Measurements from ENCODE around the gene PRKAR1B. TPM values are rescaled to one million over a fixed set of nuclear protein-coding genes. Genes with fewer than 3 reads are reported as not detected.

The PRKAR1B gene
- polyA plus RNA-seq, 1 of the 3 experiments (the other 2 are of a cell fraction), result 63.7 TPM

DNA sequence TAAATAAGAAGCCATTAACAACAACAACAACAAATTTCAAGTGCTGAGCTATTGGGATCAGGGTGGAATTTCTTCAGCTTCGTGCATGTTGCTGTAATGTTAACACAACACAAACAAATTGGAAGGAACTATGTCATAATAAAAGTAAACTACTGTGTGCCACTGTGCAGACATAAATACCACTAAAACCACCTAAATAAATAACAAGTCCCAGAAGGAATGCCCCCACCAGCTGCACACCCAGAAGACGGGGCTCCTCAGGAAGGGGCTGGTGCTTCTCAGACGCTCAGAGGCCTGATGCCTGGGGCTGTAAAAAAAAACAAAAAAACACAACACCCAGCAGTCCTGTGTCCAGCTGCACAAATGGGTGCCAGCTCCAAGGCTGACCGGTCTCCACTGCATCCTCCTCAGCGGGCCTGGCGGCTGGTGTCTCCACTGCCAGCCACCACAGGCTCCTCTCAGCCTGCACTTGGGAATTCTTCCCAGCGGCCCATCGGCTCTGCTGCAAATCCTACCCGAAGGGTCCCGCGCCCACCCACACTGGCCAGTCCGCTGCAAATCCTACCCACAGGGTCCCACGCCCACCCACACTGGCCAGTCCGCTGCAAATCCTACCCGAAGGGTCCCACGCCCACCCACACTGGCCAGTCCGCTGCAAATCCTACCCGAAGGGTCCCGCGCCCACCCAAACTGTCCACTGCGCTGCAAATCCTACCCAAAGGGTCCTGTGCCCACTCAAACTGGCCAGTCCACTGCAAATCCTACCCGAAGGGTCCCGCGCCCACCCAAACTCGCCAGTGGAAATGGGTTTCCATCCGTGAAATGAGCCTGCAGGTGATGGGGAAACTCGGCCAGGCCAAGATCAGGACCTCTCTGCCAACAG is 36.4 kb downstream of the PRKAR1B start:
- peaks cover 8% of the 10 kb centered on the region; the same call in 1 of the 2 replicates for H3K9me3 ChIP-seq
- no peak overlapping the region for H2AFZ ChIP-seq (ENCODE audit: low read depth)
- H3K9me2 ChIP-seq, result no peaks in the 10 kb centered on the region
- H3K27ac ChIP-seq (ENCODE audit: low read depth in 2 of 2, low read length in 1 of 2), result no peak overlapping the region
- no peak for TF ChIP-seq GABPA (IDR thresholded peaks at IDR 0.05; ENCODE audit: low read depth)
- POLR2A ChIA-PET, result no interaction called here
- no peaks in the 10 kb centered on the region for H3F3A ChIP-seq (replicated peaks; ENCODE audit: insufficient read depth)
- H3K27me3 ChIP-seq (ENCODE audit: insufficient read depth), result no peaks in the 10 kb centered on the region
- no peak overlapping the region for H3K4me2 ChIP-seq
- no peak overlapping the region for H3K4me3 ChIP-seq (ENCODE audit: low read depth in 2 of 2, low read length in 1 of 2)
- no peaks in the 10 kb centered on the region for H3K4me1 ChIP-seq (ENCODE audit: control insufficient read depth in 1 of 2, insufficient read depth in 2 of 2, low read depth in 1 of 2, low read length in 1 of 2)
- no peak overlapping the region for H3K9ac ChIP-seq
- 98% methylated on average over 27 of the region's 27 CpGs for WGBS (ENCODE audit: low lambda C conversion rate)
- no peak for DNase-seq
- H4K20me1 ChIP-seq (ENCODE audit: insufficient read depth), result no peaks in the 10 kb centered on the region
- H3K36me3 ChIP-seq (replicated peaks in 1 of 2; ENCODE audit: control insufficient read depth in 1 of 2, insufficient read depth in 2 of 2, low read length in 1 of 2), result peaks cover 0 to 3% of the 10 kb centered on the region in 2 experiments
- no peaks in the 10 kb centered on the region for H3K79me2 ChIP-seq (ENCODE audit: insufficient read depth)
- CTCF ChIA-PET, result interaction anchor here (1.1 kb wide), 1 partner anchor 25 kb away, joined by 4 read pairs; no protein-coding TSS in a partner anchor

DNA sequence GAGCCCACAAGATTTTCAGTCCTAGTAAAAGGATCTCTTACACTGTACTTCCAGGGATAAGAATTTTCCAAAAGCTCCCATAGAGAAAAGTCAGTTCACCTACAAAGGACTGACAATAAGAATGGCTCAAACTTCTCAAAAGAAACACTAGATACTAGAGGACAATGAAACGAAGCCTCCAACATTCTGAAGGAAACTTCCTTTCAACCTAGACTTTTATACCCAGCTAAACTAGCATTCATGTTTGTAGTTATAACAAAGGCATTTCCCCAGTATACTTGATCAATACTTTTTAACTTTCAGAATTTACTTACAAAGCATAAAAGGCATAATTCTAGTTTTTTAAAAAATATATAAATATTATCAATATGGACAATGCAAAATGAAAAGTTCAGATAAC is 41.5 kb downstream of the PRKAR1B start:
- no peak for DNase-seq
- H4K20me1 ChIP-seq (ENCODE audit: insufficient read depth), result no peaks in the 10 kb centered on the region
- no peaks in the 10 kb centered on the region for H3K9me2 ChIP-seq
- no peak overlapping the region for H2AFZ ChIP-seq (ENCODE audit: low read depth)
- no peaks in the 10 kb centered on the region for H3K4me1 ChIP-seq (ENCODE audit: control insufficient read depth in 1 of 2, insufficient read depth in 2 of 2, low read depth in 1 of 2, low read length in 1 of 2)
- H3K79me2 ChIP-seq (ENCODE audit: insufficient read depth), result no peaks in the 10 kb centered on the region
- peaks cover 2 to 9% of the 10 kb centered on the region in 2 experiments for H3K36me3 ChIP-seq (replicated peaks in 1 of 2; ENCODE audit: control insufficient read depth in 1 of 2, insufficient read depth in 2 of 2, low read length in 1 of 2)
- peaks cover 20% of the 10 kb centered on the region for H3K9me3 ChIP-seq
- no peak overlapping the region for H3K27ac ChIP-seq (ENCODE audit: low read depth in 2 of 2, low read length in 1 of 2)
- no peak overlapping the region for H3K4me3 ChIP-seq (ENCODE audit: low read depth in 2 of 2, low read length in 1 of 2)
- CTCF ChIA-PET, result no interaction called here
- no peak overlapping the region for H3K9ac ChIP-seq
- H3F3A ChIP-seq (replicated peaks; ENCODE audit: insufficient read depth), result no peaks in the 10 kb centered on the region
- no peaks in the 10 kb centered on the region for H3K27me3 ChIP-seq (ENCODE audit: insufficient read depth)
- no peak overlapping the region for H3K4me2 ChIP-seq
- POLR2A ChIA-PET, result no interaction called here
- 97% methylated on average over 1 of the region's 1 CpG for WGBS (ENCODE audit: low lambda C conversion rate)
- TF ChIP-seq SIN3A (IDR thresholded peaks at IDR 0.05; ENCODE audit: borderline replicate concordance, low read depth, low read length) (no peak), TAF1 (IDR thresholded peaks at IDR 0.05; ENCODE audit: borderline replicate concordance, low read depth, low read length) (no peak), TCF12 (IDR thresholded peaks at IDR 0.05) (no peak), MXI1 (IDR thresholded peaks at IDR 0.05; ENCODE audit: low read depth, low read length) (no peak), ZBTB33 (IDR thresholded peaks at IDR 0.05; ENCODE audit: borderline replicate concordance, low read depth) (no peak), RFX5 (IDR thresholded peaks at IDR 0.05; ENCODE audit: low read length) (no peak), CHD2 (IDR thresholded peaks at IDR 0.05; ENCODE audit: low read length, partially characterized antibody) (no peak), ELF1 (IDR thresholded peaks at IDR 0.05) (no peak), JUND (IDR thresholded peaks at IDR 0.05) (no peak), NFIC (IDR thresholded peaks at IDR 0.05; ENCODE audit: borderline replicate concordance) (no peak), CTCF (IDR thresholded peaks at IDR 0.05) (no peak), RXRA (IDR thresholded peaks at IDR 0.05; ENCODE audit: borderline replicate concordance, low read depth) (no peak), GABPA (IDR thresholded peaks at IDR 0.05; ENCODE audit: low read depth) (no peak), YY1 (IDR thresholded peaks at IDR 0.05; ENCODE audit: low read depth) (no peak), REST (IDR thresholded peaks at IDR 0.05; ENCODE audit: low read depth, low read length) (no peak), FOXJ3 (CRISPR knock-in tag; IDR thresholded peaks at IDR 0.05) (no peak), IRF3 (IDR thresholded peaks at IDR 0.05; ENCODE audit: low read depth, low read length) (no peak), FOSL2 (IDR thresholded peaks at IDR 0.05; ENCODE audit: borderline replicate concordance, low read depth) (no peak)
- TF ChIP-seq, protein P1, sequence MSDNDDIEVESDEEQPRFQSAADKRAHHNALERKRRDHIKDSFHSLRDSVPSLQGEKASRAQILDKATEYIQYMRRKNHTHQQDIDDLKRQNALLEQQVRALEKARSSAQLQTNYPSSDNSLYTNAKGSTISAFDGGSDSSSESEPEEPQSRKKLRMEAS (IDR thresholded peaks at IDR 0.05; ENCODE audit: low read depth), result no peak
